Measurements from ENCODE around the gene UFD1.
A peak's percentile ranks its signal among the peaks of the same experiment; 100 is the strongest.

UFD1 gene

GRCh38 chr22:19494001-19494560, 15.1 kb upstream of the UFD1 start:
- TF ChIP-seq CTCF (IDR thresholded peaks at IDR 0.05) (no peak), ZFX (IDR thresholded peaks at IDR 0.05; ENCODE audit: borderline replicate concordance) (no peak)
- no peak overlapping the region for H3K27ac ChIP-seq

- H3K27ac ChIP-seq = no peak overlapping the region
- TF ChIP-seq ZFX (IDR thresholded peaks at IDR 0.05; ENCODE audit: borderline replicate concordance) = no peak
- no peak for TF ChIP-seq CTCF (IDR thresholded peaks at IDR 0.05)
Observed at GRCh38 chr22:19492504-19493174, 13.6 kb upstream of the UFD1 start.

GRCh38 chr22:19490628-19491230, 11.7 kb upstream of the UFD1 start:
- no peak overlapping the region for H3K27ac ChIP-seq
- TF ChIP-seq CTCF (IDR thresholded peaks at IDR 0.05) = no peak
- no peak for TF ChIP-seq ZFX (IDR thresholded peaks at IDR 0.05; ENCODE audit: borderline replicate concordance)

- TF ChIP-seq ZFX (IDR thresholded peaks at IDR 0.05; ENCODE audit: borderline replicate concordance) (no peak), CTCF (IDR thresholded peaks at IDR 0.05) (peak; percentile 16; the same call in 1 of the 2 replicates)
- no peak overlapping the region; the same call in 1 of the 2 replicates for H3K27ac ChIP-seq
Observed at GRCh38 chr22:19488884-19489843, 10.2 kb upstream of the UFD1 start.

GRCh38 chr22:19488285-19488684, 9.3 kb upstream of the UFD1 start:
- no peak overlapping the region; the same call in 1 of the 2 replicates for H3K27ac ChIP-seq
- TF ChIP-seq CTCF (IDR thresholded peaks at IDR 0.05) = no peak

GRCh38 chr22:19483481-19484244, 4.7 kb upstream of the UFD1 start:
- H3K27ac ChIP-seq = no peak overlapping the region
- TF ChIP-seq ZFX (IDR thresholded peaks at IDR 0.05; ENCODE audit: borderline replicate concordance) (no peak), CTCF (IDR thresholded peaks at IDR 0.05) (no peak)

Data from 22Rv1 (cell line).